HepG2 (cell line): ENCODE data around the gene XDH. TPM values are rescaled to one million over a fixed set of nuclear protein-coding genes. Genes with fewer than 3 reads are reported as not detected.

Experiments used
- ATAC-seq: fragments of 200-7000 bp; cut with Tn5 transposase; 3 replicates; pipeline ENCODE4 v1.9.1; 2020; ENCODE audit warnings: mild to moderate bottlenecking, moderate library complexity
- BruUV-seq: library from RNA; stranded (reverse); fragments of 400-500 nt; replicated peaks from 2 replicates; lab custom pipeline; 2021; lab: Mats Ljungman, UMichigan
- CTCF ChIA-PET: fragments of 300-600 bp; formaldehyde crosslinking; extraction: SDS; loops from one replicate; lab custom pipeline; 2021; ENCODE audit warnings: low total read pairs, inconsistent platforms, low intra/inter-chr PET ratio; lab: Yijun Ruan, JAX
- POLR2A ChIA-PET: fragments of 350-600 bp; sonication (Branson Sonifier 250); formaldehyde crosslinking; loops from one replicate; lab custom pipeline; 2020; ENCODE audit warnings: antibody characterized with exemption, inconsistent platforms; lab: Yijun Ruan, JAX
- DNase-seq: peaks from one replicate; pipeline ENCODE4 v3.0.0-alpha.2; 2015; ENCODE audit warnings: low spot score
- FAIRE-seq: peaks from 3 replicates; lab custom pipeline; 2011; peaks lifted over from hg19 to GRCh38; lab: Jason Lieb, UNC
- H2AFZ ChIP-seq: one replicate; pipeline ENCODE4 v1.6.1; 2011; ENCODE audit warnings: low read length, inconsistent platforms
- H3K27ac ChIP-seq: fragments of 300-600 bp; 3 replicates; pipeline ENCODE4 v1.8.0; 2011; ENCODE audit warnings: mixed run types, mild to moderate bottlenecking, mixed read lengths, low read length, inconsistent platforms; ENCODE audit not compliant: insufficient read depth; ENCODE audit errors: extremely low read length
- H3K27me3 ChIP-seq, 2 experiments: fragments of 200-600 bp in 1 of 2; 2 replicates in 1 of 2; 3 replicates in 1 of 2; pipeline versions ENCODE4 v1.6.0 to v1.8.0; 2011; ENCODE audit warnings: low read length in 2 of 2, mild to moderate bottlenecking in 2 of 2, moderate library complexity in 2 of 2, inconsistent platforms in 1 of 2; ENCODE audit not compliant: insufficient read depth in 2 of 2, control insufficient read depth in 1 of 2
- H3K36me3 ChIP-seq, 2 experiments: fragments of 200-600 bp in 1 of 2; replicated peaks in 1 of 2; 2 replicates in 1 of 2; 3 replicates in 1 of 2; pipeline versions ENCODE4 v1.5.1 to v1.8.0; 2011; ENCODE audit warnings: low read length in 2 of 2, inconsistent platforms in 1 of 2; ENCODE audit not compliant: insufficient read depth in 2 of 2, control insufficient read depth in 1 of 2
- H3K4me1 ChIP-seq: 2 replicates; pipeline ENCODE4 v1.5.1; 2012; ENCODE audit warnings: low read length, inconsistent platforms; ENCODE audit not compliant: insufficient read depth
- H3K4me2 ChIP-seq: 2 replicates; pipeline ENCODE4 v1.6.0; 2011; ENCODE audit warnings: low read depth, low read length, inconsistent platforms
- H3K4me3 ChIP-seq, 3 experiments: fragments of 200-600 bp in 1 of 3; sonication (generic), shearing (Covaris generic) in 1 of 3; replicated peaks in 1 of 3; 2 replicates each; pipeline ENCODE4 v1.5.1; 2011 to 2016; ENCODE audit warnings: low read length in 3 of 3, inconsistent platforms in 2 of 3, low read depth in 2 of 3, mild to moderate bottlenecking in 2 of 3, control low read depth in 1 of 3, mixed read lengths in 1 of 3; ENCODE audit not compliant: insufficient read depth in 1 of 3
- H3K79me2 ChIP-seq: one replicate; pipeline ENCODE4 v1.6.1; 2011; ENCODE audit warnings: low read length, inconsistent platforms; ENCODE audit not compliant: insufficient read depth
- H3K9ac ChIP-seq: 2 replicates; pipeline ENCODE4 v1.6.0; 2011; ENCODE audit warnings: mild to moderate bottlenecking, low read depth, low read length, inconsistent platforms; ENCODE audit not compliant: insufficient read depth
- H3K9me3 ChIP-seq: 2 replicates; pipeline ENCODE4 v1.5.1; 2012; ENCODE audit warnings: mild to moderate bottlenecking, low read length
- H4K20me1 ChIP-seq: 2 replicates; pipeline ENCODE4 v1.6.0; 2011; ENCODE audit warnings: inconsistent platforms, mild to moderate bottlenecking, low read length, moderate library complexity; ENCODE audit not compliant: insufficient read depth
- CTCF ChIP-seq: sonication (generic); formaldehyde crosslinking; IDR thresholded peaks from 2 replicates; pipeline ENCODE4 v1.5.0; 2020; ENCODE audit warnings: mild to moderate bottlenecking, missing genetic modification reagents, moderate library complexity
- FUBP1 ChIP-seq: sonication (generic); formaldehyde crosslinking; IDR thresholded peaks from 2 replicates; pipeline ENCODE4 v1.5.1; 2020; ENCODE audit warnings: missing genetic modification reagents, mild to moderate bottlenecking, borderline replicate concordance
- HNRNPLL ChIP-seq: fragments of 200-400 bp; formaldehyde crosslinking; IDR thresholded peaks from 2 replicates; pipeline ENCODE4 v1.6.1; 2017; ENCODE audit warnings: mild to moderate bottlenecking, low read depth, low read length; ENCODE audit not compliant: poor library complexity, severe bottlenecking
- SAFB2 ChIP-seq: sonication (generic); formaldehyde crosslinking; IDR thresholded peaks from 2 replicates; pipeline ENCODE4 v1.5.1; 2020; ENCODE audit warnings: missing genetic modification reagents, low read depth, mild to moderate bottlenecking, borderline replicate concordance
- ZNF10 ChIP-seq: sonication (generic); formaldehyde crosslinking; IDR thresholded peaks from 2 replicates; pipeline ENCODE4 v1.4.0; 2020; ENCODE audit warnings: mild to moderate bottlenecking, low read depth, missing genetic modification reagents, borderline replicate concordance
- ZNF292 ChIP-seq: sonication (generic); formaldehyde crosslinking; IDR thresholded peaks from 2 replicates; pipeline ENCODE4 v1.8.1; 2022; ENCODE audit warnings: mild to moderate bottlenecking, low read depth, missing genetic modification reagents, borderline replicate concordance
- ZNF512B ChIP-seq: sonication (generic); formaldehyde crosslinking; IDR thresholded peaks from 2 replicates; pipeline ENCODE4 v1.5.1; 2020; ENCODE audit warnings: missing genetic modification reagents, mild to moderate bottlenecking, borderline replicate concordance
- WGBS: methylation state at CpG from one replicate; pipeline ENCODE4 v1.1.6; 2017; ENCODE audit warnings: low lambda C conversion rate; 5-methylcytosine and 5-hydroxymethylcytosine counted together
- in situ Hi-C: cut with HindIII; loops from 2 replicates; pipeline ENCODE4 v1.10.0; 2017; ENCODE audit warnings: low pct_unique_long_range_greater_than_20kb; ENCODE audit not compliant: extremely low pct_ligation_motif_present
- intact Hi-C: fragments of 100-400 bp; cut with micrococcal nuclease; formaldehyde crosslinking; loops from one replicate; pipeline ENCODE4 v1.10.0; 2022; ENCODE audit not compliant: unreplicated experiment
- polyA plus RNA-seq, 8 experiments: library from polyadenylated mRNA; depleted of rRNA in 3 of 8; stranded (reverse) in 7 of 8; unstranded in 1 of 8; fragments of >200 nt; fragmentation: Illumina TruSeq in 4 of 8; extraction: Trizol in 4 of 8; gene quantifications; 2 replicates each; pipeline versions ENCODE4 v1.2.1 to v1.2.3, GENCODE V29; 2011 to 2016; ENCODE audit warnings: low read depth in 4 of 8, missing spikeins in 1 of 8, mixed read lengths in 1 of 8; ENCODE audit not compliant: insufficient read depth in 1 of 8
- total RNA-seq, 5 experiments: library from RNA; depleted of rRNA; stranded (reverse); fragments of >200 nt; fragmentation: Illumina TruSeq; extraction: Trizol; gene quantifications; 2 replicates each; pipeline ENCODE4 v1.2.3, GENCODE V29; 2016; ENCODE audit warnings: low read depth in 1 of 5

The XDH gene
- total and polyA plus RNA-seq, 2 of the 13 experiments (the other 11 are each of a cell fraction or from before 2014, with no cell fraction given): not detected

- BruUV-seq: no TSS peak
- CTCF ChIA-PET: no interaction called here
Measured at GRCh38 chr2:31421634-31422033, 7.1 kb upstream of the XDH start.

GRCh38 chr2:31420936-31421335 is 6.4 kb upstream of the XDH start:
- Histone ChIP-seq H3K27me3 (no peaks in the 10 kb centered on the region), H3K4me1 (no peaks in the 10 kb centered on the region), H2AFZ (no peak overlapping the region), H3K4me3 (no peak overlapping the region), H3K9me3 (peaks cover 16% of the 10 kb centered on the region; the same call in 1 of the 2 replicates), H3K79me2 (no peaks in the 10 kb centered on the region), H3K9ac (no peak overlapping the region), H3K4me2 (no peak overlapping the region), H3K27ac (no peak overlapping the region), H3K36me3 (no peaks in the 10 kb centered on the region), H4K20me1 (no peaks in the 10 kb centered on the region)
- in situ Hi-C loops (no loop called here), intact Hi-C loops (no loop called here)
- FAIRE-seq (no peak), DNase-seq (no peak), ATAC-seq (no peak)
- CTCF ChIA-PET: no interaction called here
- POLR2A ChIA-PET: no interaction called here
- no TSS peak for BruUV-seq
- WGBS: 4% methylated on average over 1 of the region's 1 CpG
- TF ChIP-seq SAFB2 (no peak), HNRNPLL (no peak), ZNF512B (CRISPR knock-in tag) (no peak), FUBP1 (CRISPR knock-in tag) (no peak), ZNF10 (CRISPR knock-in tag) (no peak)

More at GRCh38 chr2:31421634-31422033, 7.1 kb upstream of the XDH start:
- DNase-seq: no peak
- TF ChIP-seq ZNF292 (CRISPR knock-in tag): no peak
- no peak for TF ChIP-seq CTCF (CRISPR knock-in tag)
- in situ Hi-C loops: no loop called here
- FAIRE-seq: no peak
- Histone ChIP-seq H3K4me2 (no peak overlapping the region), H3K27me3 (no peaks in the 10 kb centered on the region), H3K4me3 (no peak overlapping the region), H3K79me2 (no peaks in the 10 kb centered on the region), H3K9ac (no peak overlapping the region), H3K9me3 (peaks cover 16% of the 10 kb centered on the region; the same call in 1 of the 2 replicates), H4K20me1 (no peaks in the 10 kb centered on the region), H3K27ac (no peak overlapping the region), H3K4me1 (no peaks in the 10 kb centered on the region), H3K36me3 (no peaks in the 10 kb centered on the region), H2AFZ (no peak overlapping the region)
- POLR2A ChIA-PET: no interaction called here
- intact Hi-C loops: no loop called here
- no peak for ATAC-seq
- WGBS: 87% methylated on average over 3 of the region's 3 CpGs
